ENCODE results near the gene DNAJB8. TPM values are rescaled to one million over a fixed set of nuclear protein-coding genes. Genes with fewer than 3 reads are reported as not detected.

DNAJB8 gene
- total RNA-seq, 2 experiments from 2014 or later = not detected

- H3K36me3 ChIP-seq (ENCODE audit: insufficient read depth, low read length) = no peaks in the 10 kb centered on the region
- H3K27ac ChIP-seq (ENCODE audit: low read depth in 1 of 2, low read length in 2 of 2) = no peak overlapping the region
- POLR2A ChIA-PET = interaction anchor here (1.7 kb wide), 1 partner anchor 8 kb away, joined by 4 read pairs; no protein-coding TSS in a partner anchor
- intact Hi-C loops (cut with DNase I, micrococcal nuclease) = loop anchor here (10.0 kb wide), 2 partner anchors 114 to 316 kb away; no protein-coding TSS in a partner anchor
- H3K27me3 ChIP-seq (ENCODE audit: control insufficient read depth in 1 of 2, insufficient read depth in 2 of 2, low read length in 2 of 2) = peaks cover 69 to 98% of the 10 kb centered on the region in 2 experiments
- peaks cover 46% of the 10 kb centered on the region for H3K4me1 Mint-ChIP-seq (ENCODE audit: low read depth)
- no peak overlapping the region for H3K27ac Mint-ChIP-seq
- no peak overlapping the region for H3K4me3 ChIP-seq (ENCODE audit: low read length)
- H3K9me3 ChIP-seq (ENCODE audit: control insufficient read depth in 1 of 2, insufficient read depth in 1 of 2, low read length in 2 of 2) = peaks cover 0 to 40% of the 10 kb centered on the region in 2 experiments
- peak overlapping the region; percentile 80 for H3K4me3 Mint-ChIP-seq
- H3K27me3 Mint-ChIP-seq = peaks cover 77% of the 10 kb centered on the region
- H3K4me1 ChIP-seq (ENCODE audit: insufficient read depth, low read length) = peaks cover 72% of the 10 kb centered on the region
- CTCF ChIA-PET = no interaction called here
- ATAC-seq (ENCODE audit: poor library complexity) (no peak), DNase-seq (peak in 1 of 14 experiments; percentile 33)
- TF ChIP-seq CTCF (IDR thresholded peaks at IDR 0.05) = no peak
- no peaks in the 10 kb centered on the region for H3K36me3 Mint-ChIP-seq (ENCODE audit: low read depth)
- no peaks in the 10 kb centered on the region for H3K9me3 Mint-ChIP-seq
These were observed 24.4 kb upstream of the DNAJB8 start for GRCh38 chr3:128490915-128491690.

GRCh38 chr3:128490650-128490914 is 23.9 kb upstream of the DNAJB8 start:
- Histone ChIP-seq H3K27ac (ENCODE audit: low read depth in 1 of 2, low read length in 2 of 2) (no peak overlapping the region), H3K4me3 (ENCODE audit: low read length) (no peak overlapping the region), H3K4me1 (ENCODE audit: insufficient read depth, low read length) (peaks cover 72% of the 10 kb centered on the region), H3K27me3 (ENCODE audit: control insufficient read depth in 1 of 2, insufficient read depth in 2 of 2, low read length in 2 of 2) (peaks cover 74 to 98% of the 10 kb centered on the region in 2 experiments), H3K9me3 (ENCODE audit: control insufficient read depth in 1 of 2, insufficient read depth in 1 of 2, low read length in 2 of 2) (peaks cover 0 to 45% of the 10 kb centered on the region in 2 experiments), H3K36me3 (ENCODE audit: insufficient read depth, low read length) (no peaks in the 10 kb centered on the region)
- Mint-ChIP-seq H3K4me1 (ENCODE audit: low read depth) (peaks cover 43% of the 10 kb centered on the region), H3K4me3 (peak overlapping the region; percentile 80), H3K27me3 (peaks cover 77% of the 10 kb centered on the region), H3K27ac (no peak overlapping the region), H3K36me3 (ENCODE audit: low read depth) (no peaks in the 10 kb centered on the region), H3K9me3 (no peaks in the 10 kb centered on the region)
- CTCF ChIA-PET = no interaction called here
- DNase-seq (no peak), ATAC-seq (ENCODE audit: poor library complexity) (no peak)
- intact Hi-C loops (cut with DNase I, micrococcal nuclease) = loop anchor here (10.0 kb wide), 2 partner anchors 114 to 316 kb away; no protein-coding TSS in a partner anchor
- POLR2A ChIA-PET = interaction anchor here (1.7 kb wide), 1 partner anchor 8 kb away, joined by 4 read pairs; no protein-coding TSS in a partner anchor
- TF ChIP-seq CTCF (IDR thresholded peaks at IDR 0.05) = no peak

GRCh38 chr3:128489927-128490649 is 23.4 kb upstream of the DNAJB8 start:
- H3K4me3 ChIP-seq (ENCODE audit: low read length) = peak overlapping the region; percentile 40
- TF ChIP-seq CTCF (IDR thresholded peaks at IDR 0.05) = no peak
- H3K9me3 ChIP-seq (ENCODE audit: control insufficient read depth in 1 of 2, insufficient read depth in 1 of 2, low read length in 2 of 2) = peaks cover 0 to 46% of the 10 kb centered on the region in 2 experiments
- Mint-ChIP-seq H3K4me3 (peak overlapping the region; percentile 80), H3K4me1 (ENCODE audit: low read depth) (peaks cover 43% of the 10 kb centered on the region), H3K27ac (no peak overlapping the region), H3K36me3 (ENCODE audit: low read depth) (no peaks in the 10 kb centered on the region), H3K9me3 (no peaks in the 10 kb centered on the region), H3K27me3 (peaks cover 77% of the 10 kb centered on the region)
- peak in 4 of 14 experiments; percentile 15 to 39 (median 38) for DNase-seq
- ChIA-PET POLR2A (no interaction called here), CTCF (interaction anchor here (1.3 kb wide), 1 partner anchor 128 kb away, joined by 3 read pairs; no protein-coding TSS in a partner anchor)
- H3K4me1 ChIP-seq (ENCODE audit: insufficient read depth, low read length) = peaks cover 72% of the 10 kb centered on the region
- intact Hi-C loops (cut with DNase I, micrococcal nuclease) = loop anchor here (10.0 kb wide), 2 partner anchors 115 to 315 kb away; no protein-coding TSS in a partner anchor
- peaks cover 79 to 98% of the 10 kb centered on the region in 2 experiments for H3K27me3 ChIP-seq (ENCODE audit: control insufficient read depth in 1 of 2, insufficient read depth in 2 of 2, low read length in 2 of 2)
- H3K27ac ChIP-seq (ENCODE audit: low read depth in 1 of 2, low read length in 2 of 2) = no peak overlapping the region
- H3K36me3 ChIP-seq (ENCODE audit: insufficient read depth, low read length) = no peaks in the 10 kb centered on the region
- no peak for ATAC-seq (ENCODE audit: poor library complexity)
